Osteocyte (in vitro differentiated cells): ENCODE results near the gene EMILIN2. TPM values are rescaled to one million over a fixed set of nuclear protein-coding genes. Genes with fewer than 3 reads are reported as not detected.

Source experiments
- DNase-seq: peaks from one replicate; pipeline ENCODE4 v3.0.0; 2021; ENCODE audit warnings: mixed read lengths; ENCODE audit not compliant: unreplicated experiment; ENCODE audit errors: extremely low spot score
- H3K27ac Mint-ChIP-seq: one replicate; pipeline ENCODE4 v1.8.0; 2021; ENCODE audit warnings: mild to moderate bottlenecking, mixed read lengths; ENCODE audit not compliant: unreplicated experiment
- H3K27me3 Mint-ChIP-seq: one replicate; pipeline ENCODE4 v1.8.0; 2021; ENCODE audit warnings: mixed read lengths; ENCODE audit not compliant: unreplicated experiment
- H3K36me3 Mint-ChIP-seq: one replicate; pipeline ENCODE4 v1.8.0; 2021; ENCODE audit warnings: mixed read lengths; ENCODE audit not compliant: unreplicated experiment
- H3K4me1 Mint-ChIP-seq: one replicate; pipeline ENCODE4 v1.8.0; 2021; ENCODE audit warnings: mixed read lengths; ENCODE audit not compliant: unreplicated experiment
- H3K4me3 Mint-ChIP-seq: one replicate; pipeline ENCODE4 v1.8.0; 2021; ENCODE audit warnings: mild to moderate bottlenecking, moderate library complexity, mixed read lengths; ENCODE audit not compliant: unreplicated experiment
- H3K9me3 Mint-ChIP-seq: one replicate; pipeline ENCODE4 v1.8.0; 2021; ENCODE audit warnings: mixed read lengths; ENCODE audit not compliant: unreplicated experiment
- total RNA-seq: library from RNA; stranded (reverse); gene quantifications from 2 replicates; pipeline ENCODE4 v1.2.1, GENCODE V29; 2021
- TF ChIP-seq, protein P1 (sequence below): fragments of 200-600 bp; sonication (generic); IDR thresholded peaks from 2 replicates; pipeline ENCODE4 v1.5.0; 2021; ENCODE audit warnings: antibody characterized with exemption, mild to moderate bottlenecking, moderate library complexity

Gene EMILIN2
- total RNA-seq, 1 donor from 2014 or later: 2.2 TPM

- H3K36me3 Mint-ChIP-seq: no peaks in the 10 kb centered on the region
- H3K4me1 Mint-ChIP-seq: no peaks in the 10 kb centered on the region
- H3K9me3 Mint-ChIP-seq: peaks cover 6% of the 10 kb centered on the region
- H3K4me3 Mint-ChIP-seq: no peak overlapping the region
- TF ChIP-seq, protein P1, sequence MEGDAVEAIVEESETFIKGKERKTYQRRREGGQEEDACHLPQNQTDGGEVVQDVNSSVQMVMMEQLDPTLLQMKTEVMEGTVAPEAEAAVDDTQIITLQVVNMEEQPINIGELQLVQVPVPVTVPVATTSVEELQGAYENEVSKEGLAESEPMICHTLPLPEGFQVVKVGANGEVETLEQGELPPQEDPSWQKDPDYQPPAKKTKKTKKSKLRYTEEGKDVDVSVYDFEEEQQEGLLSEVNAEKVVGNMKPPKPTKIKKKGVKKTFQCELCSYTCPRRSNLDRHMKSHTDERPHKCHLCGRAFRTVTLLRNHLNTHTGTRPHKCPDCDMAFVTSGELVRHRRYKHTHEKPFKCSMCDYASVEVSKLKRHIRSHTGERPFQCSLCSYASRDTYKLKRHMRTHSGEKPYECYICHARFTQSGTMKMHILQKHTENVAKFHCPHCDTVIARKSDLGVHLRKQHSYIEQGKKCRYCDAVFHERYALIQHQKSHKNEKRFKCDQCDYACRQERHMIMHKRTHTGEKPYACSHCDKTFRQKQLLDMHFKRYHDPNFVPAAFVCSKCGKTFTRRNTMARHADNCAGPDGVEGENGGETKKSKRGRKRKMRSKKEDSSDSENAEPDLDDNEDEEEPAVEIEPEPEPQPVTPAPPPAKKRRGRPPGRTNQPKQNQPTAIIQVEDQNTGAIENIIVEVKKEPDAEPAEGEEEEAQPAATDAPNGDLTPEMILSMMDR: no peak
- H3K27me3 Mint-ChIP-seq: peaks cover 3% of the 10 kb centered on the region
- no peak overlapping the region for H3K27ac Mint-ChIP-seq
- DNase-seq: no peak
These were observed 22.4 kb downstream of the EMILIN2 start for GRCh38 chr18:2869207-2869606.

DNA sequence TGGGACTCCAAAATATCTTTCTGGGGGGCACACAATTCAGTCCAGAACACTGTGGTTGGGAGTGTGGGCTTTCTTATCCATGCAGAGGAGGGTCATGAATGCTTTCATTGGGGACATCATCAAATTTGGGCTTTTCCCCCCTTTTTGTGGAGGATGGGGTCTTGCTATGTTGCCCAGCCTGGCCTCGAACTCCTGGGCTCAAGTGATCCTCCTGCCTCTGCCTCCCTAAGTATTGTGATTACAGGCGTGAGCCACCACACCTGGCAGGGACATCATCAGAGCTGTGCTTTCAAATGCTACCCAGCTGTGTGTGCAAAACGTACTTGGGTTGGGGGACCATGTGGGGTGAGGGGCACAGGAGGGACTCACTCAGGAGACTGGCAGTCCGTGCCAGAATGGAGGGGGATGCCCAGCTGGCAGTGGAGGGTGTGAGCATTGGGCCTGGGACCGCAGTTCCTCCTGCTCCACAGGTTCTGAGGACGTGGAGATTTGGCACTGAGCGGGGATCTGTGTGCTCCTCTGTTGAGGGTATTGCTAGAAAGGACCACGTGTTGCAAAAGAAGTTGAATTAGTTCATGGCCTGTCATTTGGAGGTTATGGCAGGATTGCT, 24.4 kb downstream of the EMILIN2 start:
- Mint-ChIP-seq H3K27ac (no peak overlapping the region), H3K4me1 (peaks cover 9% of the 10 kb centered on the region), H3K27me3 (peaks cover 3% of the 10 kb centered on the region), H3K4me3 (no peak overlapping the region), H3K36me3 (no peaks in the 10 kb centered on the region), H3K9me3 (peaks cover 5% of the 10 kb centered on the region)
- DNase-seq: peak; percentile 76
- TF ChIP-seq, protein P1: no peak

GRCh38 chr18:2872095-2872494, 25.3 kb downstream of the EMILIN2 start:
- H3K4me3 Mint-ChIP-seq: no peak overlapping the region
- H3K27me3 Mint-ChIP-seq: peaks cover 3% of the 10 kb centered on the region
- H3K36me3 Mint-ChIP-seq: no peaks in the 10 kb centered on the region
- peak; percentile 44 for DNase-seq
- peaks cover 14% of the 10 kb centered on the region for H3K4me1 Mint-ChIP-seq
- no peaks in the 10 kb centered on the region for H3K9me3 Mint-ChIP-seq
- TF ChIP-seq, protein P1: no peak
- H3K27ac Mint-ChIP-seq: no peak overlapping the region

DNA sequence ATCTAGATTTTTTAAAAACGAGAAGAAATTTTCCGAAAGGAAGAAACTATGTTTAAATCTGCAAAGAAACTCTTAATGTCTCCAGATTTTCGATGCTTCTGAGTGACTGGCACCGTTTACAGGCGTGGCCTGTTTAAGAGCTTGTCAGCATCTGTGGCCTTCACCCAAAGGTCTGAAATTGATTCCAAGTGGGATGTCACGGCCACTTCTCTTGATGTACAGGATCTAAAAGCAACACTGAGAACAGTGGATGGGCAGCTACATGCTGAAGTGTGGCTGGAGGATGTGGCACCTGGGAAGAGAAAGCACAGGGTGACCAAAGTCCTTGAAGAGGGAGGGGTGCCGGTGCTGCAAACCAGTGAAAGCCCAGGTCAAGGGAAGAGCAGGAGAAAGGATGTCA, 28.0 kb downstream of the EMILIN2 start:
- Mint-ChIP-seq H3K4me3 (no peak overlapping the region), H3K27ac (no peak overlapping the region), H3K9me3 (no peaks in the 10 kb centered on the region), H3K4me1 (peaks cover 16% of the 10 kb centered on the region), H3K27me3 (no peaks in the 10 kb centered on the region), H3K36me3 (no peaks in the 10 kb centered on the region)
- TF ChIP-seq, protein P1: no peak
- DNase-seq: no peak

DNA sequence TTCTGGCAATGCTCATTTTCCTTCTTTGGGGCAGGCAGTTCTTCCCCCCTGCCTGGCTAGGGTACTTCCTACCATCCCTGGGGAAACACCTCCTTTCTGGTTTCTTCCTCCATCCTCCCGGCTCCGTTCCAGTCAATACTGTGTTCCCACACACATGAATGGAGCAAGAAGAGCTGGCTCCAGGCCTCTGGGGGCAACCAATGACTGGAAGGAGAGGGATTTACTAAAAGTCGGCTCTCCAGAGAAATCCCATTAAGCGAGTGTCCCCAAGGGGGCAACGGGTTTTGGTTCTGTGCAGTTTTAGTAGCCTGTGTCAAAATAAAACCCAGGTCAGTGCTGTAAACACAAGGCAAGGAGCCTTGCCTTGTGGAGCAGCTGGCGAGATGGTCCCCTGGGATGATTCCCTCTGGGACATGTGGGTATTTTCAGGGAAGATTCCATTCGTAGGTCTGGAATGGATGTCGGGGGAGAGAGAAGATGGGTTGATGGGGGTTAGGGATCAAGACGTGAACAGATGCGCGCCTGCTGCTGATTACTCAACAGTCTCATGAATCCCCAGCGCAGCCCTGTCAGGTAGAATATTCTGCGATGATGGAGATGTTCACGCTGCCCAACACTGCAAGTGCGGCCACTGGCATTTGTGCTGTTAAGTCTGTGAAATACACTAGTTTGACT, 32.0 kb downstream of the EMILIN2 start:
- Mint-ChIP-seq H3K4me3 (no peak overlapping the region), H3K4me1 (peaks cover 31% of the 10 kb centered on the region), H3K27me3 (no peaks in the 10 kb centered on the region), H3K9me3 (no peaks in the 10 kb centered on the region), H3K36me3 (no peaks in the 10 kb centered on the region), H3K27ac (no peak overlapping the region)
- TF ChIP-seq, protein P1: no peak
- peak; percentile 63 for DNase-seq
